Uterus (tissue), 4 donors: ENCODE data around the gene SLC22A31. TPM values are rescaled to one million over a fixed set of nuclear protein-coding genes. Genes with fewer than 3 reads are reported as not detected.

Experiments
- DNase-seq, 2 donors: peaks; one replicate each; pipeline ENCODE4 v3.0.0-alpha.2; 2019 to 2020
- H3K27ac ChIP-seq, 2 donors: fragments of 200-600 bp; sonication (generic); 1 replicate in 1 of 2; 2 replicates in 1 of 2; pipeline ENCODE4 v1.5.1; 2016 to 2018
- H3K27me3 ChIP-seq, 2 donors: fragments of 200-600 bp; sonication (generic); one replicate each; pipeline ENCODE4 v1.5.1; 2018 to 2019; ENCODE audit warnings: control low read depth in 1 of 2
- H3K36me3 ChIP-seq, 2 donors: fragments of 200-600 bp; sonication (generic); one replicate each; pipeline ENCODE4 v1.5.1; 2019; ENCODE audit warnings: control low read depth in 1 of 2
- H3K4me1 ChIP-seq, 2 donors: fragments of 200-600 bp; sonication (generic); one replicate each; pipeline ENCODE4 v1.5.1; 2018 to 2019; ENCODE audit warnings: control low read depth in 1 of 2
- H3K4me3 ChIP-seq, 2 donors: fragments of 200-600 bp; sonication (generic); 1 replicate in 1 of 2; 2 replicates in 1 of 2; pipeline ENCODE4 v1.5.1; 2018 to 2019; ENCODE audit warnings: mild to moderate bottlenecking in 1 of 2
- H3K9me3 ChIP-seq, 2 donors: fragments of 200-600 bp; sonication (generic); one replicate each; pipeline ENCODE4 v1.5.1; 2019; ENCODE audit warnings: control low read depth in 1 of 2
- POLR2A ChIP-seq, 2 donors: fragments of 450-650 bp; IDR thresholded peaks; one replicate each; pipeline ENCODE4 v1.6.1; 2016; ENCODE audit warnings: antibody characterized with exemption in 2 of 2, mild to moderate bottlenecking in 1 of 2, moderate library complexity in 1 of 2
- intact Hi-C: fragments of 100-400 bp; cut with DNase I; formaldehyde crosslinking; loops from one replicate; pipeline ENCODE4 v1.15.1; 2023; ENCODE audit warnings: low total_unique reads
- total RNA-seq, 4 donors: library from RNA; depleted of rRNA in 3 of 4; stranded (reverse); fragments of >200 nt in 3 of 4; gene quantifications; one replicate each; pipeline versions ENCODE4 v1.1.0 to v1.2.4, GENCODE V29; 2014 to 2023
- TF ChIP-seq, protein P1 (sequence below), 4 experiments: fragments of 200-600 bp in 2 of 4; fragments of 450-650 bp in 2 of 4; sonication (generic) in 2 of 4; IDR thresholded peaks; one replicate each; pipeline ENCODE4 v1.5.1; 2016 to 2019; ENCODE audit warnings: antibody characterized with exemption in 4 of 4, mild to moderate bottlenecking in 2 of 4, moderate library complexity in 1 of 4
- donor health status: DM: yes; HTN: yes; CAD: no.

The SLC22A31 gene
- total RNA-seq, 4 donors from 2014 or later: not detected

- TF ChIP-seq, protein P1, sequence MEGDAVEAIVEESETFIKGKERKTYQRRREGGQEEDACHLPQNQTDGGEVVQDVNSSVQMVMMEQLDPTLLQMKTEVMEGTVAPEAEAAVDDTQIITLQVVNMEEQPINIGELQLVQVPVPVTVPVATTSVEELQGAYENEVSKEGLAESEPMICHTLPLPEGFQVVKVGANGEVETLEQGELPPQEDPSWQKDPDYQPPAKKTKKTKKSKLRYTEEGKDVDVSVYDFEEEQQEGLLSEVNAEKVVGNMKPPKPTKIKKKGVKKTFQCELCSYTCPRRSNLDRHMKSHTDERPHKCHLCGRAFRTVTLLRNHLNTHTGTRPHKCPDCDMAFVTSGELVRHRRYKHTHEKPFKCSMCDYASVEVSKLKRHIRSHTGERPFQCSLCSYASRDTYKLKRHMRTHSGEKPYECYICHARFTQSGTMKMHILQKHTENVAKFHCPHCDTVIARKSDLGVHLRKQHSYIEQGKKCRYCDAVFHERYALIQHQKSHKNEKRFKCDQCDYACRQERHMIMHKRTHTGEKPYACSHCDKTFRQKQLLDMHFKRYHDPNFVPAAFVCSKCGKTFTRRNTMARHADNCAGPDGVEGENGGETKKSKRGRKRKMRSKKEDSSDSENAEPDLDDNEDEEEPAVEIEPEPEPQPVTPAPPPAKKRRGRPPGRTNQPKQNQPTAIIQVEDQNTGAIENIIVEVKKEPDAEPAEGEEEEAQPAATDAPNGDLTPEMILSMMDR (IDR thresholded peaks at IDR 0.05): no peak
- TF ChIP-seq POLR2A (IDR thresholded peaks at IDR 0.05): no peak
- Histone ChIP-seq H3K27ac (peak overlapping the region; percentile 6 to 31), H3K4me1 (peaks cover 0 to 4% of the 10 kb centered on the region in 2 donors), H3K4me3 (no peak overlapping the region), H3K36me3 (no peaks in the 10 kb centered on the region), H3K9me3 (no peaks in the 10 kb centered on the region), H3K27me3 (no peaks in the 10 kb centered on the region)
- peak; percentile 64 to 73 for DNase-seq
- intact Hi-C loops: no loop called here
Measured at GRCh38 chr16:89155184-89155679, 45.1 kb downstream of the SLC22A31 start.

DNA sequence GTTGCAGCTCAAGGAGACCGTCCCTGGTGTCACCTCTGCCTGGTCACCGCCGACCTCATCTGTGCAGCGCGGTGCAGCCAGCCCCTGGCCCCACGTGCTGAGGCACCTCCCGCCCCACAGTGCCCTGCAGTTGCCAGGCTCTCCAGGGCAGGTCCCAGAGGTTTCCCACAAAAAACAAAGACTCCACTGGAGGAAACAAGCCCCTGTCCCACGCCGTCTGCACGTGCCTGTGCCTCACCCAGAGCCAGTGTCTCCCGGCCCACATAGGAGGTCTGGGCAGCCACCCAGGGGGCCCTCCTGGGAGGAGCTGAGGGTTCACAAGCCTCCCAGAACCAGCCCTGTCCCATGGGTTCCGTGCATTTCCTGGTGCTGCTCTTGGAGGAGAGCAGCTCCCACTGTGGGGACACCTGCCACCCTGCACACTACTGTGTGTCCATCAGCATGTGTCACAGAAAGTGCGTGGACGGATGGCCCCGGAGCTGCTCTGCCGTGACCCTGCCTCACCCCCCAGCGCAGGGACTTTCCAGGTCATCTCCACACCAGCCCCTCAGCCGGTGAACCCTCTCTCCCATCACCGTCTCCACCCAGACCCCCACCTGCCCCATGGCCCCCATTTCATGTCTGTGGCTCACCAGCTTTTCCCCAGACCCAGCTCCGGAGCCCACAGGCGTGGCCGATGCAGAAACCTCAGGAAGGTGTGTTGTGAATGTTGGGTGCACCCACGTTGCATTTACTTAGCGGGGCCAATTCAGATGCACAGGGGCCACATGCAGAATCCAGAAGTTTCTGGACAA lies 45.8 kb downstream of the SLC22A31 start:
- Histone ChIP-seq H3K36me3 (no peaks in the 10 kb centered on the region), H3K27me3 (no peaks in the 10 kb centered on the region), H3K9me3 (no peaks in the 10 kb centered on the region), H3K4me1 (peaks cover 0 to 4% of the 10 kb centered on the region in 2 donors), H3K27ac (no peak overlapping the region), H3K4me3 (no peak overlapping the region)
- intact Hi-C loops: no loop called here
- no peak for DNase-seq
- TF ChIP-seq POLR2A (IDR thresholded peaks at IDR 0.05): no peak
- TF ChIP-seq, protein P1 (IDR thresholded peaks at IDR 0.05): no peak

DNA sequence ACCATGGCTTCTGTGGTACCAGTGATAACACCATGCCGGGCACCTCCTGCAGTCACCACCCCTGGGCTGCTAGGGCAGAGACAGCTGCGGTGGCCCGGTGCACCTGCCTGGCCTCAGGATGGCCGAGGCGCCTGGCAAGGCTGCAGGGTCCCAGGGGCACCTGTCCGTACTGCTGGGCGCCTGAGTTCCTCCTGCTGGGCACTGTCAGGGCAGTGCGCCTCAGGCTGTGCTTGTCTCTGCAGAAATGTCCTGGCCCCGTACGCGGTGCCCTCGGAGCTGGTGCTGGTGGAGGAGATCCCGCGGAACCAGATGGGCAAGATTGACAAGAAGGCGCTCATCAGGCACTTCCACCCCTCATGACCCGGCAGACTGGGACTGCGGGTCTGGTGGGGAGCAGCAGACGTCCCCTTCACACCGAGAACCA lies 46.5 kb downstream of the SLC22A31 start:
- DNase-seq: no peak
- H3K27ac ChIP-seq: no peak overlapping the region
- intact Hi-C loops: no loop called here
- H3K4me1 ChIP-seq: peaks cover 0 to 4% of the 10 kb centered on the region in 2 donors
- H3K27me3 ChIP-seq: no peaks in the 10 kb centered on the region
- no peaks in the 10 kb centered on the region for H3K36me3 ChIP-seq
- TF ChIP-seq, protein P1 (IDR thresholded peaks at IDR 0.05): no peak
- TF ChIP-seq POLR2A (IDR thresholded peaks at IDR 0.05): no peak
- no peaks in the 10 kb centered on the region for H3K9me3 ChIP-seq
- no peak overlapping the region for H3K4me3 ChIP-seq

DNA sequence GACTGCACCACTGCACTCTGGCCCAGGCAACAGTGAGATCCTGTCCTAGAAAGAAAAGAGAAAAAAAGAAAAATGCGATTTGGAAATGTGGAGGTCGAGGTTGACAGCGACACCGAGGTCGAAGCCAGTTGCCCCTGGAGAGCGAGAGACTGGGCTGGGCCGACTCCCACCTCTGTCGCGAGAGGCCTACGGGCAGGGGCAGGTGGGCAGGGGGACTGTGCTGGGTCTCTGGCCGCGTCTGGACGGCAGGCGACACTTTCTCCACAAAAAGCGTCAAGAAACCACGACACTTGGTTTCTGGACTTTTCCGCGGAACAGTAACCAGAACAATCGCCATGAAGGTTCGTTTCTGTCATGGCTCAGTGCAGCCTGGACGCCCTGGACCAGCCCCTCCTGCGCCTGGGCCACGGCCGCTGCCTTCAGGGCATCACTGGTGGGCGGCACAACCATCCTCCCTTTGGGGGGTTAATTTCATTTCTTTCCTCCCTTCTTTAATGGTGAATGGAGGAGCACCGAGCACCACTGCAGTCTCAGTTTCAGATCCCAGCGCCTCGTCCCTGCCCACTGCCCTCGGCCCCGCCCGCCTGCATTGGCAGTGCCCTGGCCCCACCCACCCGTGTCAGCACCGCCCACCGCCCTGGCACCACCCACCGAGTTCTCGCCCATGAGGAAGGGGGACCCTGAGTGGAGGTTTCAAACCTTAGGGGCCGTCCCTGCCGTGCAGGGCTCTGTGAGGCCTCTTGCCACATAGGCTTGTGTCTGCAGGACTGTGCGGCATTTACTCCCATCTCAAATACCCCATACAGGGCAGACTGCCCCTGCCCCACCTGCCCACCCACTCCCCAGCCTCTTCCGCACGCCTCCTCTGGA lies 47.3 kb downstream of the SLC22A31 start:
- TF ChIP-seq POLR2A (IDR thresholded peaks at IDR 0.05): no peak
- TF ChIP-seq, protein P1 (IDR thresholded peaks at IDR 0.05): no peak
- Histone ChIP-seq H3K4me1 (peaks cover 0 to 4% of the 10 kb centered on the region in 2 donors), H3K9me3 (no peaks in the 10 kb centered on the region), H3K4me3 (no peak overlapping the region), H3K36me3 (no peaks in the 10 kb centered on the region), H3K27ac (no peak overlapping the region), H3K27me3 (no peaks in the 10 kb centered on the region)
- DNase-seq: no peak
- intact Hi-C loops: no loop called here
